Endothelial cell of umbilical vein (primary cell): ENCODE results near the gene NAV2.

Experiments used
- EZH2 ChIP-seq: IDR thresholded peaks from 2 replicates; pipeline ENCODE4 v1.6.1; 2012; ENCODE audit warnings: borderline replicate concordance, low read depth, mild to moderate bottlenecking, moderate library complexity, low read length, inconsistent platforms; ENCODE audit not compliant: severe bottlenecking
- MAX ChIP-seq: IDR thresholded peaks from 2 replicates; pipeline ENCODE4 v1.6.1; 2011; ENCODE audit not compliant: insufficient read depth, insufficient read length
- MYC ChIP-seq: IDR thresholded peaks from one replicate; pipeline ENCODE4 v1.6.1; 2011; ENCODE audit warnings: mild to moderate bottlenecking, low read depth, low read length
- POLR2A ChIP-seq: IDR thresholded peaks from 2 replicates; pipeline ENCODE4 v1.6.1; 2012; ENCODE audit warnings: low read depth, mild to moderate bottlenecking, control low read depth, low read length
- POLR2AphosphoS5 ChIP-seq: IDR thresholded peaks from 2 replicates; pipeline ENCODE4 v1.6.1; 2012; ENCODE audit warnings: low read depth, mild to moderate bottlenecking, control low read depth, low read length, moderate library complexity; ENCODE audit not compliant: insufficient read depth
- TF ChIP-seq, protein P1 (sequence below), 2 donors: IDR thresholded peaks; 1 replicate in 1 of 2; 2 replicates in 1 of 2; pipeline ENCODE4 v1.5.1; 2011; ENCODE audit warnings: low read length in 2 of 2, mild to moderate bottlenecking in 2 of 2, moderate library complexity in 2 of 2, control low read depth in 1 of 2, inconsistent platforms in 1 of 2, low read depth in 1 of 2; ENCODE audit not compliant: insufficient read depth in 1 of 2; ENCODE audit errors: extremely low read depth in 1 of 2

DNA sequence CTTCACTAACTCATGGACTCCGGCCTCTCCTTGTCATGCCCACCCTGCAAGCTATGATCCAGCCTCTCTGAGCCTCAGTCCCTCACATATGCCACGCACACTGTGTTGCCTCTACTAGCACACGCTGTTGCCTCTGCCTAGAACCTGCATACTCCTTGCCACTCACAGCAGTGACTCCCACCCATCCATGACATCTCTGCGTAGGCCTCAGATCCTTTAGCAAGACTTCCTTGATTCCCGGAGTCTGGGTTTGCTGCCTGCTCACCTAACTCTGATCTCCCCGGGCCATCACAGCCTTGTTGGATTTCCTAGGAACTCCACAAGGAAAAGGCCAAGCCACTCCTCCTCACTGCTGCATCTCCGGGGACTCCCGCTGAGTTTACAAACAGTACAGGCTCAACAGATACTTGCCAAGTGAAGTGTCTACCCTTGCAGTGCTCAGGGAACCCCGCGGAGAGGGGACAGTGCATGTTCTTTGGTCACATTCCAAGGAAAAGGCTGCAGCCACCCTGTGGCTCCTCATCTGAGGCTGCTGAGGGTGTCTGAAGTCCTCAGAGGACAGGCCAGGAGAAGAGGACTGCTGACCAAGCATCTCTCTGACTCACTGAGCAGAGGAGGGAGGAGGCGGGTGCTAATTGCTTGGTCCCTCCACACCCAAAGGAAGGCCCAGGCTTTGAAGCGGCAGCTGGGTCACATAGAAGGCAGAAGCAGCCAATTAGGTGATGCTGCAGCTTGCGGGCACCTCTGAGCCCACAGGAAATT, 42.4 kb upstream of the NAV2 start:
- TF ChIP-seq, protein P1, sequence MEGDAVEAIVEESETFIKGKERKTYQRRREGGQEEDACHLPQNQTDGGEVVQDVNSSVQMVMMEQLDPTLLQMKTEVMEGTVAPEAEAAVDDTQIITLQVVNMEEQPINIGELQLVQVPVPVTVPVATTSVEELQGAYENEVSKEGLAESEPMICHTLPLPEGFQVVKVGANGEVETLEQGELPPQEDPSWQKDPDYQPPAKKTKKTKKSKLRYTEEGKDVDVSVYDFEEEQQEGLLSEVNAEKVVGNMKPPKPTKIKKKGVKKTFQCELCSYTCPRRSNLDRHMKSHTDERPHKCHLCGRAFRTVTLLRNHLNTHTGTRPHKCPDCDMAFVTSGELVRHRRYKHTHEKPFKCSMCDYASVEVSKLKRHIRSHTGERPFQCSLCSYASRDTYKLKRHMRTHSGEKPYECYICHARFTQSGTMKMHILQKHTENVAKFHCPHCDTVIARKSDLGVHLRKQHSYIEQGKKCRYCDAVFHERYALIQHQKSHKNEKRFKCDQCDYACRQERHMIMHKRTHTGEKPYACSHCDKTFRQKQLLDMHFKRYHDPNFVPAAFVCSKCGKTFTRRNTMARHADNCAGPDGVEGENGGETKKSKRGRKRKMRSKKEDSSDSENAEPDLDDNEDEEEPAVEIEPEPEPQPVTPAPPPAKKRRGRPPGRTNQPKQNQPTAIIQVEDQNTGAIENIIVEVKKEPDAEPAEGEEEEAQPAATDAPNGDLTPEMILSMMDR (IDR thresholded peaks at IDR 0.05; ENCODE audit: extremely low read depth in 1 of 2, insufficient read depth in 1 of 2, low read depth in 1 of 2, low read length in 2 of 2) = no peak
- TF ChIP-seq POLR2A = no peak
- TF ChIP-seq POLR2AphosphoS5 = no peak
- no peak for TF ChIP-seq MYC
- TF ChIP-seq EZH2 = no peak
- no peak for TF ChIP-seq MAX
